Prostate gland (tissue), 2 donors: ENCODE data around the gene RSBN1L. TPM values are rescaled to one million over a fixed set of nuclear protein-coding genes. Genes with fewer than 3 reads are reported as not detected.

ENCODE experiments used
- DNase-seq: peaks from one replicate; pipeline ENCODE4 v3.0.0-alpha.2; 2019; ENCODE audit warnings: low spot score
- H3K27ac ChIP-seq, 2 donors: fragments of 200-600 bp; sonication (generic); 2 replicates each; pipeline ENCODE4 v1.5.1; 2017 to 2019
- H3K27me3 ChIP-seq: fragments of 200-600 bp; sonication (generic); replicated peaks from 2 replicates; pipeline ENCODE4 v1.5.1; 2019; ENCODE audit not compliant: insufficient read depth
- H3K36me3 ChIP-seq, 2 donors: fragments of 200-600 bp; sonication (generic); 1 replicate in 1 of 2; 2 replicates in 1 of 2; pipeline versions ENCODE4 v1.5.1 to v1.8.1; 2017 to 2019
- H3K4me1 ChIP-seq: fragments of 200-600 bp; sonication (generic); replicated peaks from 2 replicates; pipeline ENCODE4 v1.5.1; 2019
- H3K4me3 ChIP-seq, 2 donors: fragments of 200-600 bp; sonication (generic); 2 replicates each; pipeline ENCODE4 v1.5.1; 2017 to 2019
- H3K9me3 ChIP-seq: fragments of 200-600 bp; sonication (generic); 2 replicates; pipeline ENCODE4 v1.5.1; 2017
- CTCF ChIP-seq, 4 experiments: fragments of 200-600 bp in 2 of 4; fragments of 450-650 bp in 2 of 4; sonication (generic) in 2 of 4; IDR thresholded peaks; 1 replicate in 3 of 4; 2 replicates in 1 of 4; pipeline ENCODE4 v1.5.1; 2016 to 2019; ENCODE audit warnings: antibody characterized with exemption in 4 of 4, mild to moderate bottlenecking in 2 of 4, moderate library complexity in 2 of 4
- POLR2A ChIP-seq: fragments of 450-650 bp; IDR thresholded peaks from one replicate; pipeline ENCODE4 v1.6.1; 2016; ENCODE audit warnings: antibody characterized with exemption, mild to moderate bottlenecking
- POLR2AphosphoS5 ChIP-seq: sonication (generic); formaldehyde crosslinking; IDR thresholded peaks from one replicate; pipeline ENCODE4 v1.6.1; 2017; ENCODE audit warnings: antibody characterized with exemption
- WGBS: methylation state at CpG from one replicate; pipeline ENCODE4 v1.1.5; 2018; 5-methylcytosine and 5-hydroxymethylcytosine counted together
- intact Hi-C: fragments of 100-400 bp; cut with DNase I; formaldehyde crosslinking; loops from one replicate; pipeline ENCODE4 v1.14.2; 2022
- total RNA-seq, 2 donors: library from RNA; depleted of rRNA; stranded (reverse); fragments of >200 nt; gene quantifications; one replicate each; pipeline ENCODE4 v1.1.0, GENCODE V29; 2016

RSBN1L gene
- total RNA-seq, 2 donors from 2014 or later: 19.4 to 20.7 TPM

DNA sequence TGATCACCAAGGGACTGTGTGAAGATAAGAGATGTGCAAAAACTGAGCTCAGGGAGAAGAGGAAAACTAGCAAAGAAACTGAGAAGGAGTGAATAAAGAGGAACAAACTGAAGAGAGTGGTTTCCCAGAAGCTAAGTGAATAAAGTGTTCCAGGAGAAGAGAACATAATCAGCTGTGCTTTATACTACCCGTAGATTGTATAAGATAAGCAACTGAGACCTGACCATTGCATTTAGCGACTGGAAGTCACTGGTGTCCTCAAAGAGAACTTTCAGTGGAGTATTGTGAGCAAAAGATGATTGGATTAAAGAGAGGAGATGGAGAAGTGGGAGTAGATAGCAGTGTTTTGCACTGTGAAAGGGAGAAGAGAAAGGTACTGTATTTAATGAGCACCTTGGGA is 116.9 kb downstream of the RSBN1L start:
- DNase-seq: no peak
- no peaks in the 10 kb centered on the region for H3K4me1 ChIP-seq
- TF ChIP-seq POLR2A (no peak), CTCF (IDR thresholded peaks at IDR 0.05) (no peak), POLR2AphosphoS5 (no peak)
- no peak overlapping the region for H3K27ac ChIP-seq
- H3K36me3 ChIP-seq: no peaks in the 10 kb centered on the region
- 77% methylated on average over 2 of the region's 2 CpGs for WGBS
- no peaks in the 10 kb centered on the region for H3K27me3 ChIP-seq
- no peaks in the 10 kb centered on the region for H3K9me3 ChIP-seq
- no peak overlapping the region for H3K4me3 ChIP-seq
- intact Hi-C loops: no loop called here

GRCh38 chr7:77819021-77819420 is 122.8 kb downstream of the RSBN1L start:
- H3K9me3 ChIP-seq: no peaks in the 10 kb centered on the region
- H3K27ac ChIP-seq: no peak overlapping the region
- no peak overlapping the region for H3K4me3 ChIP-seq
- no peak for TF ChIP-seq CTCF (IDR thresholded peaks at IDR 0.05)
- no peak for TF ChIP-seq POLR2AphosphoS5
- TF ChIP-seq POLR2A: no peak
- no peaks in the 10 kb centered on the region for H3K27me3 ChIP-seq
- intact Hi-C loops: no loop called here
- DNase-seq: no peak
- H3K4me1 ChIP-seq: no peaks in the 10 kb centered on the region
- no peaks in the 10 kb centered on the region for H3K36me3 ChIP-seq

GRCh38 chr7:77820967-77821366 is 124.7 kb downstream of the RSBN1L start:
- Histone ChIP-seq H3K27me3 (no peaks in the 10 kb centered on the region), H3K36me3 (no peaks in the 10 kb centered on the region), H3K4me3 (no peak overlapping the region), H3K4me1 (no peaks in the 10 kb centered on the region), H3K9me3 (no peaks in the 10 kb centered on the region), H3K27ac (no peak overlapping the region)
- TF ChIP-seq CTCF (IDR thresholded peaks at IDR 0.05) (no peak), POLR2AphosphoS5 (no peak), POLR2A (no peak)
- DNase-seq: no peak
- intact Hi-C loops: no loop called here
- WGBS: 93% methylated on average over 2 of the region's 2 CpGs

GRCh38 chr7:77822269-77822668 is 126.0 kb downstream of the RSBN1L start:
- WGBS: 100% methylated on average over 1 of the region's 1 CpG
- H3K4me1 ChIP-seq: no peaks in the 10 kb centered on the region
- H3K27ac ChIP-seq: no peak overlapping the region
- no peak for DNase-seq
- H3K36me3 ChIP-seq: no peaks in the 10 kb centered on the region
- intact Hi-C loops: no loop called here
- H3K4me3 ChIP-seq: no peak overlapping the region
- TF ChIP-seq CTCF (IDR thresholded peaks at IDR 0.05): no peak
- TF ChIP-seq POLR2A: no peak
- no peak for TF ChIP-seq POLR2AphosphoS5
- no peaks in the 10 kb centered on the region for H3K9me3 ChIP-seq
- H3K27me3 ChIP-seq: no peaks in the 10 kb centered on the region

DNA sequence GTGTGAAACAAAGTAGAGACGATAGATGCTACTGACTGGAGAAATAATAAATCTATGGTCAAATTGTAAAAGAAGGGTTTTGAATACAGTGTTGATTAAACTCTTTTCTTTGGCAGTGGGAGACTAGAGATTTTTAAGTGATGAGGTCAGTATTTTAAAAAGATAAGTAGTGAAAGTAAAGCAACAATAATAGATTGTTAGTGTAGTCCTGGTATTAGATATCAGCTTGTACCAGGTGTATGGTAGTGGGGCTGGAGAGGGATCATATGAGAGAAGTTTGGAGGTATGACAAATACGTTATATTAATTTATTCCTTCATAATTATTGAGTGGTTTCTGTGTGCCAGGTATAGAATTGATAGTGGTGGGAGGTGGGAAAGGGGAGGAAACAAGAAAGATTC is 127.5 kb downstream of the RSBN1L start:
- Histone ChIP-seq H3K27me3 (no peaks in the 10 kb centered on the region), H3K4me3 (no peak overlapping the region), H3K9me3 (no peaks in the 10 kb centered on the region), H3K36me3 (no peaks in the 10 kb centered on the region), H3K4me1 (no peaks in the 10 kb centered on the region), H3K27ac (no peak overlapping the region)
- WGBS: 87% methylated on average over 2 of the region's 2 CpGs
- TF ChIP-seq POLR2A: no peak
- intact Hi-C loops: no loop called here
- DNase-seq: no peak
